HG03196 (cell line): ENCODE results near the gene IGSF21.

Experiments
- ATAC-seq: cut with Tn5 transposase; IDR thresholded peaks from one replicate; pipeline ENCODE4 v1.9.1; 2021; ENCODE audit not compliant: unreplicated experiment

IGSF21 gene

DNA sequence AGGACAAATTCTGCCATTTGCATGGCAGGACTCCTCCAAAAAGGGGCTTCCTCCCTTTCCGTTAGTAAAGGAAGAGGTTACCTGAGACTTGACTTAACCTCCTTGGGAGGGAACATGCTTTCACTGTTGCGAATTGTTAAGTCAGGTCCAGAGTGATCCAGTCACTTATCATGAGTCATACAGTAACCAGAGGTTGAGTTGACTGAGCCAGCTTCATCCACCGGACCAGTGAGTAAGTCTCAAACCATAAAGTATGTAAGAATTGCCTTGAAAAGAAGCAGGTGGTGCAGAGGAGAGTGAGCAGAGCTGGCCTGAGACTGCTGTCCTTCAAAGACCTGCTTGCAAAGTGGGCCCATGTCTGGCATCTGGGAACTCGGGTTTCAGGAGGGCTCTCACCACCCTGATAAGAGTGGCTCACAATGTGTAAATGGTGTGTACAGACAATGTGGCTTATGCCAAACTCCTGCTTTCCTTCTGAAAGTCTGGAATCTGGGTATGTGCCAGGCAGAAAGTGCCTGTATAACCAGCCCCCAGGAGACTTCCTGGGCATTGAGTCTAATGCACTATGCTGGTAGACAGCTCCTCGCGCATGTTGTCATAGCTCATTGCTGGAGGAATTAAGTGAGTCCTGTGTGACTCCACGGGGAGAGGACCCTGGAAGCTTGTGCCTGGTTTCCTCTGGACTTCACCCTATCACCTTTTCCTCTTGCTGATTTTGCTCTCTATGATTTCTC is 288.8 kb downstream of the IGSF21 start:
- no peak for ATAC-seq

DNA sequence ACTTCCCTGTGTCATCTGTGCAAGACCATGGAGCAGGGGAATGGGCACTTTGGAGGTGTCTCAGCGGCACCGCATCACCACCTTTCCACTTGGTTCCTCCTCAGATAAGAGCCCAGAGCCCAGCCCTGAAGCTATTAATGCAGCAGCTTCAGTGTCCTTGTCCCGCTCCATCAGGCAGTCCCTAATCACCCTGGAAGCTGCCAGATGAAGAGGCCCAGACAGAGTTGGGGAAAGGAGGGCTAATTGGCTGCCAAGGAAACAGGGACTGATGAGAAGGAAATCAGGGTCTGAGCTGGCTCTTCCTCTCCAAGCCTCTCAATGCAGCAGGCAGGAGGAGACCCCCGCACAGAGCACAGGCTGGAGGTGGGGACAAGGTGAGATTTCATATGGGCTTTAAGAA is 290.0 kb downstream of the IGSF21 start:
- no peak for ATAC-seq

GRCh38 chr1:18398791-18399530 is 291.4 kb downstream of the IGSF21 start:
- no peak for ATAC-seq

GRCh38 chr1:18400347-18401102 is 292.9 kb downstream of the IGSF21 start:
- no peak for ATAC-seq

- ATAC-seq, result no peak
Observed at GRCh38 chr1:18401921-18402320, 294.3 kb downstream of the IGSF21 start.

- ATAC-seq, result no peak
Observed at GRCh38 chr1:18404460-18404859, 296.9 kb downstream of the IGSF21 start.

DNA sequence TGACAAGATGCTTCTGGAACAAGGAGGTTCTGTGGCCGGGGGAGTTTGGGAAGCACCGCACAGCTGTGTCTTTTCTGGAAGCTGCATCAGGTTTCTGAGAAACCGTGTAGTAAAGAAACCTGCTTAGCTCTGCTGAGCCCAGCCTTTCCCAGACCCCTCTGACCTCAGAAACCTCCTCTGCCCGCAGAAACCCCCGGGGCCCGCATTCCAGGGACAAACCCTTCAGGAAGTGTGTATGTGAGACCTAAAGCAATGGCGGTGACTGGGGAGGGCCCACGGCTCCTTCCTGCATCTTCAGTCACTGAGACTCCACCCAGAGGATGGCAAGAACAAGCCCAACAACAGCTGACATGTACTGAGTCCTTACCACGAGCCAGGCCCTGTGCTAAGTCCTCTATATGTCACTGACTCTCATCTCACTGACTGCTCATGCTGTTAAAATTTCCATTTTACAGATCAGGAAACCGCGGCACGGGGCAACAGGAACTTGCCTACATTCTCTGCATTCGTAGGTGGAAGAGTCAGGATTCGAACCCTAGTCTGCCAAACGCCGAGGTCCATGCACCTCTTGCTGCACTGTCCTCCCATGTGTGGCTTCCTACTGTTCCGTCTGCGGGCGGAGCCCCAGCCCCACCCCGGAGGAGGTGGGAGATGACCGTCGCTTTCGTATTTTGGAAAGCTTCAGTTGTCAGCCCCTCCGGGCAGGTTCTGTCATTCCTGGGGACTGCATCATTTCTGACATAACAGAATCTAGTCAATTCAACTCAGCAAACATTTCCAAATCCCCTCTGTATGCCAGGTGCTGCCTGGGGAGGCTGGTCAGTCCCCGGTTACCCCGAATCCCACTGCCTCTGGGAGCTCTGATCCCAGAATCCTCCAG is 299.8 kb downstream of the IGSF21 start:
- no peak for ATAC-seq

DNA sequence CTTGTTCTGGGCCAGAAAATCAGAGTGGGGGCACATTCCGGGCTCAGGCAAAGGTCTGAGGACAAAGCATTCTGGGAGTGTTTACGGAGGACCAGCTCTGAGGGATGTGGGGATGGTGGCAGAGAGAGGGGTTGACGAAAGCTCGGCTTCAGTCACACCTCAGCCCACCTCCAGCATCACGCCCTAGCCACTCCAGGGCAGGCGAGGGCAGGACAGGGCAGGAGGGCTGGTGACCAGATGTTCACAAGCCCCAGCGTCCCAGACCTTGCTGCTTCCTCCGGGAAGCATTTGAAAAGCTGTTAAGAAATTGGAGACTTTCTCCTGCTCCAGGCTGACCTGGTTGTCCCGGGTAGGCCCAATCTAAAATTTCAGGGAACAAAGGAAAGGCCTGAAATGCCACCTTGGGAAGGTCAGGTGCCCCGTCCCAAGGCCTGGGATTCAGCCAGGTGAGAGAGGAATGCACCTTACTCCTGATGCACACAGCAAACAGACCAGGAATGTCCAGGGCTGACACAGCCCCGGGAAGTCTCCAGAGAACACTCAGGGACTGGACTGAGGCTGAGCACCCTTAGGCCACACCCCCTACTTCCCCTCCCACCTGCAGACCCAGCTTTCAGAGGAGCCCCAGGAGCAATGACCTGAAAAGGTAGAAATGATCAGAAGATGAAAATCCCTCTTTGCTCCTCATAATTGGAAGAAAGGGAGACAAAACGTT is 301.2 kb downstream of the IGSF21 start:
- no peak for ATAC-seq

- no peak for ATAC-seq
Observed at GRCh38 chr1:18409609-18410237, 302.1 kb downstream of the IGSF21 start.

- no peak for ATAC-seq
Observed at GRCh38 chr1:18410407-18410806, 302.8 kb downstream of the IGSF21 start.

DNA sequence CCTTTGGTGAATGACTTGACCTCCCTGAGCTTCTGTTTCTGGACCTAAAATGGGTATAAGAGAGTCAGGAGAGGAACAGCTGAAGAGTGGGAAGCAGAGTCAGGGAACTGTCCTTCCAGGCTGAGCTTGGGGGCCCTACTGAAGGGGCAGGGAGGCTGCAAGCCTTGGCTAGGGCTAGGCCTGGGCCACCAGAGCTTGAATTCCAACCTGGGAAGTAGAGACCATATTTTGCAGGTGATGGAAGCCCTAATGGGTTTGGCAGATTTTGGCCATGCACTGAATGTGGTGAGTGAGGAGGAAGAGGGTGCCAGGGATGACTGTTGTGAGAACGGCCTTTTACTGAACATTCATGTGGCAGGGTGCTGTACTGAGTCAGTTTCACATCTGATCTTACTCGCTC is 303.7 kb downstream of the IGSF21 start:
- ATAC-seq, result no peak

- ATAC-seq, result no peak
Observed at GRCh38 chr1:18411820-18412641, 304.4 kb downstream of the IGSF21 start.

DNA sequence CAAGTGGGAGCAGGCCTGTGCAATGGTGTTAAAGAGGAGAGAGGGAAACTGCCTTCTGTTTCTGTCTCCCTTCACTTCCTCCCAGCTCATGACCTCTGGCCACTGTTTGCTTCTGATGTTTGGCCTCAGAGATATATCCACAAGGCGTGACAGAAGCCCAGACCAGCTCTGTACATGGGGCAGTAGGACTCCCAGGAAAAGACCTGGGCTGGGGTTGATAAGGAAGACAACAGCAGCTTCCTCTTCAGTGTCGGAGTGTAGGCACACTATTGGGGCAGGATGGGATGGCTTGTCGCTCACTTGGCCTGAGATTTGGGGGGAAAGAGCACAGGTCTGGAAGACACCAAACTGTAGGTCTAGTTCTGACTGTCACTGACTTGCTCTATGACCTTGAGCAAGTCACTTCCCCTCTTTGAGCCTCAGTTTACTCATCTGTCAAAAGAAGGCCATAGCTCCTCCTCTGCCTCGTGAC is 305.3 kb downstream of the IGSF21 start:
- no peak for ATAC-seq

GRCh38 chr1:18413541-18414305 is 306.1 kb downstream of the IGSF21 start:
- no peak for ATAC-seq

DNA sequence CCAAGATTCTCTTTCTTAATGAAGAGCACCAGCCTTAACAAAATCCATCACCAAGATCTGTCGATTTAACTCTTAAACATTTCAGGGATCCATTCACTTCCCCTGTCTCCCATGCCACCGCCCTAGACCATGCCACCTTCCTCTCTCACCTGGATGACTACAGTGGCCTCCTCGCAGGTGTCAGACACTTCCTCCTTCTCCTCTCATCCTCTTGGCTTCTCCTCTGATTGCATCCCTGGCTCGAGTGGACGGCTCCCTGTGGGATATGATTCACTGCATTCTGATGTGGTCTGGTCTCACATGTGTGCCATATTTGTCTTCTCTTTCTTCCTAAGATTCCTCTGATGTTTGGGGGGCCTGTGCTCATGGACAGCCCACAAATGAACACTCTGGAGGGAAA is 306.7 kb downstream of the IGSF21 start:
- no peak for ATAC-seq

DNA sequence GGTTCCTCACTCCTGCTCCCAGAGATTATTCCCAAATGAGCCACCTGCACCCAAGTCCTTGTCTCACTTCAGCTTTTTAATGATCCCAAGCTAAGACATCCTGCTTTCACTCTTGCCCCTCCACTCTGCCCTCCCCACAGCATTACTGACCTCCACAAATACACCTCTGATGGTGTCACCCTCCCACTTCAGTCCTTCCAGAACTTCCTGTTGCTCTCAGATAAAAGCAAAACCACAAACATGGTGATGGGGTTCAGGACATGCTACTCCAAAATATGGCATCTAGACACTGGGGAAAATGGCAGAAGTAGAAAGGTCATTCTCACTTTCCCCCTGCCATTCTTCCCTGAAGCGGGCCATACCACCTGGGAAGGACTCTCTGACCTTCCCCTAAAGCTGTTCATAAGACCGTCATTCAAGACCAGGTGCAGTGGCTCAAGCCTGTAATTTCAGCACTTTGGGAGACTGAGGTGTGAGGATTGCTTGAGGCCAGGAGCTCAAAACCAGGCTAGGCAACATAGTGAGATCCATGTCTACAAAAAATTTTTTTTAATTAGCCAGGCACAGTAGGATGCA is 307.4 kb downstream of the IGSF21 start:
- ATAC-seq, result no peak

GRCh38 chr1:18415448-18416027 is 307.9 kb downstream of the IGSF21 start:
- ATAC-seq, result no peak
